ENCODE data around the gene PGLYRP2. TPM values are rescaled to one million over a fixed set of nuclear protein-coding genes. Genes with fewer than 3 reads are reported as not detected.

PGLYRP2 gene
- total RNA-seq, 1 experiment from 2014 or later: not detected

- no peak for TF ChIP-seq JUND (IDR thresholded peaks at IDR 0.05)
- no peak for TF ChIP-seq YY1 (IDR thresholded peaks at IDR 0.05; ENCODE audit: extremely low read depth, insufficient replicate concordance, low read depth, low read length)
- TF ChIP-seq CEBPB (IDR thresholded peaks at IDR 0.05; ENCODE audit: low read depth): no peak
- TF ChIP-seq EZH2phosphoT487 (IDR thresholded peaks at IDR 0.05; ENCODE audit: borderline replicate concordance): no peak
- no peak for TF ChIP-seq ATF3 (IDR thresholded peaks at IDR 0.05)
- BruUV-seq (replicated peaks): no TSS peak
- Histone ChIP-seq H3K4me3 (replicated peaks in 1 of 2; ENCODE audit: low read depth in 1 of 2, low read length in 2 of 2) (no peak overlapping the region), H2AFZ (ENCODE audit: low read depth, low read length, poor library complexity, severe bottlenecking) (no peak overlapping the region), H4K20me1 (ENCODE audit: insufficient read depth) (no peaks in the 10 kb centered on the region), H3K9me3 (ENCODE audit: control insufficient read depth in 1 of 2, insufficient read depth in 1 of 2, low read depth in 1 of 2, low read length in 2 of 2) (no peaks in the 10 kb centered on the region), H3K9ac (ENCODE audit: low read length) (no peak overlapping the region), H3K27me3 (ENCODE audit: insufficient read depth, low read length) (no peaks in the 10 kb centered on the region), H3K9me2 (ENCODE audit: insufficient read depth) (no peaks in the 10 kb centered on the region), H3K4me1 (ENCODE audit: control insufficient read depth in 1 of 2, insufficient read depth in 2 of 2, low read length in 2 of 2) (peaks cover 8 to 15% of the 10 kb centered on the region in 2 experiments; a peak in 3 of 4 replicates), H3K27ac (ENCODE audit: low read depth, low read length) (no peak overlapping the region), H3K79me2 (ENCODE audit: insufficient read depth, low read length) (no peaks in the 10 kb centered on the region), H3K4me2 (ENCODE audit: low read length) (no peak overlapping the region), H3K36me3 (ENCODE audit: control insufficient read depth in 1 of 2, insufficient read depth in 2 of 2, low read length in 2 of 2) (no peaks in the 10 kb centered on the region)
- ATAC-seq (no peak), DNase-seq (ENCODE audit: low read depth, low spot score) (no peak)
- ChIA-PET CTCF (no interaction called here), RAD21 (ENCODE audit: low non-redundant PET in 1 of 2, low total read pairs in 2 of 2, uncharacterized antibody in 2 of 2, unreplicated experiment in 2 of 2) (interaction anchor here in 1 of 2 experiments (0.7 kb wide), 1 partner anchor 99 kb away, joined by 3 read pairs; no protein-coding TSS in a partner anchor), POLR2A (no interaction called here)
- intact Hi-C loops (cut with micrococcal nuclease): loop anchor here (10.0 kb wide), 1 partner anchor 98 kb away; no protein-coding TSS in a partner anchor
These were observed 22.9 kb downstream of the PGLYRP2 start for GRCh38 chr19:15456441-15456840.

GRCh38 chr19:15455996-15456395 lies 23.3 kb downstream of the PGLYRP2 start:
- no peaks in the 10 kb centered on the region for H3K36me3 ChIP-seq (ENCODE audit: control insufficient read depth in 1 of 2, insufficient read depth in 2 of 2, low read length in 2 of 2)
- TF ChIP-seq REST (IDR thresholded peaks at IDR 0.05; ENCODE audit: low read depth): no peak
- no peak for TF ChIP-seq SRF (IDR thresholded peaks at IDR 0.05; ENCODE audit: low read depth)
- BruUV-seq (replicated peaks): no TSS peak
- no peaks in the 10 kb centered on the region for H3K27me3 ChIP-seq (ENCODE audit: insufficient read depth, low read length)
- no peak overlapping the region for H3K9ac ChIP-seq (ENCODE audit: low read length)
- DNase-seq (ENCODE audit: low read depth, low spot score): no peak
- no peaks in the 10 kb centered on the region for H3K79me2 ChIP-seq (ENCODE audit: insufficient read depth, low read length)
- H3K4me2 ChIP-seq (ENCODE audit: low read length): no peak overlapping the region
- ChIA-PET POLR2A (no interaction called here), CTCF (no interaction called here), RAD21 (ENCODE audit: low non-redundant PET in 1 of 2, low total read pairs in 2 of 2, uncharacterized antibody in 2 of 2, unreplicated experiment in 2 of 2) (interaction anchor here in 1 of 2 experiments (0.7 kb wide), 1 partner anchor 100 kb away, joined by 3 read pairs; no protein-coding TSS in a partner anchor)
- no peak overlapping the region for H3K4me3 ChIP-seq (replicated peaks in 1 of 2; ENCODE audit: low read depth in 1 of 2, low read length in 2 of 2)
- intact Hi-C loops (cut with micrococcal nuclease): loop anchor here (10.0 kb wide), 1 partner anchor 99 kb away; no protein-coding TSS in a partner anchor
- H3K27ac ChIP-seq (ENCODE audit: low read depth, low read length): no peak overlapping the region
- no peak for ATAC-seq
- H3K4me1 ChIP-seq (ENCODE audit: control insufficient read depth in 1 of 2, insufficient read depth in 2 of 2, low read length in 2 of 2): peaks cover 8 to 18% of the 10 kb centered on the region in 2 experiments; a peak in 3 of 4 replicates
- no peaks in the 10 kb centered on the region for H3K9me3 ChIP-seq (ENCODE audit: control insufficient read depth in 1 of 2, insufficient read depth in 1 of 2, low read depth in 1 of 2, low read length in 2 of 2)
- H4K20me1 ChIP-seq (ENCODE audit: insufficient read depth): no peaks in the 10 kb centered on the region
- H2AFZ ChIP-seq (ENCODE audit: low read depth, low read length, poor library complexity, severe bottlenecking): no peak overlapping the region
- H3K9me2 ChIP-seq (ENCODE audit: insufficient read depth): no peaks in the 10 kb centered on the region
